PC-9 (cell line): ENCODE measurements around the gene PRPS1. TPM values are rescaled to one million over a fixed set of nuclear protein-coding genes. Genes with fewer than 3 reads are reported as not detected.

Source experiments
- BruUV-seq: library from RNA; stranded (reverse); fragments of 400-500 nt; replicated peaks from 2 replicates; lab custom pipeline; 2021; lab: Mats Ljungman, UMichigan
- CTCF ChIA-PET: fragments of 300-600 bp; sonication (Branson Sonifier 250); formaldehyde crosslinking; loops from one replicate; lab custom pipeline; 2022; ENCODE audit warnings: antibody characterized with exemption; lab: Charles Lee
- POLR2A ChIA-PET: fragments of 300-600 bp; sonication (Branson Sonifier 250); formaldehyde crosslinking; loops from one replicate; lab custom pipeline; 2022; ENCODE audit warnings: antibody characterized with exemption; ENCODE audit not compliant: unreplicated experiment; lab: Charles Lee
- DNase-seq, 2 experiments: peaks; one replicate each; pipeline versions ENCODE4 v3.0.0 to v3.0.0-alpha.2; 2015 to 2022; ENCODE audit warnings: mixed read lengths in 1 of 2
- H2AFZ ChIP-seq: fragments of 200-600 bp; sonication (generic); 2 replicates; pipeline ENCODE4 v1.8.1; 2017; ENCODE audit warnings: antibody characterized with exemption
- H3F3A ChIP-seq: fragments of 200-600 bp; sonication (generic); 2 replicates; pipeline ENCODE4 v1.8.1; 2017; ENCODE audit warnings: antibody characterized with exemption, mild to moderate bottlenecking, low read depth; ENCODE audit not compliant: insufficient read depth
- H3K27ac ChIP-seq: fragments of 200-600 bp; sonication (generic); 2 replicates; pipeline ENCODE4 v1.6.1; 2016; ENCODE audit warnings: mixed run types
- H3K27me3 ChIP-seq: fragments of 200-600 bp; sonication (generic); 2 replicates; pipeline ENCODE4 v1.6.1; 2016; ENCODE audit warnings: low read depth, mixed run types; ENCODE audit not compliant: insufficient read depth
- H3K36me3 ChIP-seq: fragments of 200-600 bp; sonication (generic); 2 replicates; pipeline ENCODE4 v1.6.1; 2016; ENCODE audit warnings: low read depth, mixed run types
- H3K4me1 ChIP-seq: fragments of 200-600 bp; sonication (generic); replicated peaks from 2 replicates; pipeline ENCODE4 v1.6.1; 2016; ENCODE audit warnings: mixed run types; ENCODE audit not compliant: insufficient read depth
- H3K4me2 ChIP-seq: fragments of 200-600 bp; sonication (generic); 2 replicates; pipeline ENCODE4 v1.6.1; 2017; ENCODE audit warnings: mixed run types
- H3K4me3 ChIP-seq: fragments of 200-600 bp; sonication (generic); 2 replicates; pipeline ENCODE4 v1.6.1; 2016; ENCODE audit warnings: mixed run types
- H3K79me2 ChIP-seq: fragments of 200-600 bp; sonication (generic); 2 replicates; pipeline ENCODE4 v1.6.1; 2017; ENCODE audit warnings: low read depth, mixed run types
- H3K9me2 ChIP-seq: fragments of 200-600 bp; sonication (generic); 2 replicates; pipeline ENCODE4 v1.8.1; 2017; ENCODE audit warnings: mild to moderate bottlenecking; ENCODE audit not compliant: insufficient read depth
- H3K9me3 ChIP-seq: fragments of 200-600 bp; sonication (generic); 2 replicates; pipeline ENCODE4 v1.8.1; 2016; ENCODE audit warnings: low read depth; ENCODE audit not compliant: insufficient read depth
- H4K20me1 ChIP-seq: fragments of 200-600 bp; sonication (generic); 2 replicates; pipeline ENCODE4 v1.8.1; 2017; ENCODE audit not compliant: insufficient read depth
- CTCF ChIP-seq: fragments of 200-600 bp; sonication (generic); conservative IDR thresholded peaks from 2 replicates; pipeline ENCODE4 v1.6.1; 2017; ENCODE audit warnings: mixed run types, antibody characterized with exemption, mild to moderate bottlenecking, moderate library complexity
- EZH2 ChIP-seq: fragments of 200-600 bp; sonication (generic); IDR thresholded peaks from 2 replicates; pipeline ENCODE4 v1.8.0; 2017; ENCODE audit warnings: antibody characterized with exemption, low read depth
- intact Hi-C: fragments of 100-400 bp; cut with micrococcal nuclease; formaldehyde crosslinking; loops from one replicate; pipeline ENCODE4 v1.10.0; 2022; ENCODE audit not compliant: unreplicated experiment
- total RNA-seq: library from RNA; stranded (reverse); gene quantifications from 2 replicates; pipeline ENCODE4 v1.2.3, GENCODE V29; 2021

PRPS1 gene
- total RNA-seq, 1 experiment from 2014 or later: 67.4 TPM

- Histone ChIP-seq H3K27me3 (no peaks in the 10 kb centered on the region), H3K9me2 (no peaks in the 10 kb centered on the region), H3K79me2 (peaks cover 28% of the 10 kb centered on the region), H4K20me1 (no peaks in the 10 kb centered on the region; the same call in 1 of the 2 replicates), H3K4me2 (peak overlapping the region; percentile 81), H3K4me3 (no peak overlapping the region), H3F3A (peaks cover 23% of the 10 kb centered on the region), H3K27ac (peak overlapping the region; percentile 57), H3K36me3 (no peaks in the 10 kb centered on the region), H3K4me1 (peaks cover 40% of the 10 kb centered on the region), H2AFZ (no peak overlapping the region; the same call in 1 of the 2 replicates), H3K9me3 (no peaks in the 10 kb centered on the region)
- intact Hi-C loops: loop anchor here (5.0 kb wide), 1 partner anchor 54 kb away; no protein-coding TSS in a partner anchor
- peak; percentile 58 to 96 for DNase-seq
- no TSS peak for BruUV-seq
- POLR2A ChIA-PET: no interaction called here
- no peak for TF ChIP-seq EZH2
- no peak for TF ChIP-seq CTCF
- CTCF ChIA-PET: interaction anchor here (0.6 to 0.7 kb wide), 2 partner anchors 88 to 105 kb away, joined by 3 read pairs; no protein-coding TSS in a partner anchor
Measured at GRCh38 chrX:107626481-107626880, 1.8 kb upstream of the PRPS1 start.

- Histone ChIP-seq H3K4me3 (no peak overlapping the region), H3K27me3 (no peaks in the 10 kb centered on the region), H3K4me2 (peak overlapping the region; percentile 81), H3K79me2 (peaks cover 32% of the 10 kb centered on the region), H3K9me2 (no peaks in the 10 kb centered on the region), H2AFZ (no peak overlapping the region), H3K9me3 (no peaks in the 10 kb centered on the region), H3K27ac (peak overlapping the region; percentile 57), H3F3A (peaks cover 23% of the 10 kb centered on the region), H3K4me1 (peaks cover 40% of the 10 kb centered on the region), H3K36me3 (no peaks in the 10 kb centered on the region), H4K20me1 (no peaks in the 10 kb centered on the region; the same call in 1 of the 2 replicates)
- intact Hi-C loops: loop anchor here (5.0 kb wide), 1 partner anchor 55 kb away; no protein-coding TSS in a partner anchor
- no TSS peak for BruUV-seq
- POLR2A ChIA-PET: interaction anchor here (0.6 kb wide), 1 partner anchor 84 kb away, joined by 3 read pairs; no protein-coding TSS in a partner anchor
- peak; percentile 11 to 98 for DNase-seq
- TF ChIP-seq EZH2 (no peak), CTCF (no peak)
- CTCF ChIA-PET: no interaction called here
Measured at GRCh38 chrX:107626916-107627315, 1.4 kb upstream of the PRPS1 start.

- Histone ChIP-seq H3K9me3 (no peaks in the 10 kb centered on the region), H4K20me1 (no peaks in the 10 kb centered on the region; the same call in 1 of the 2 replicates), H2AFZ (peak overlapping the region; percentile 91), H3K9me2 (no peaks in the 10 kb centered on the region), H3K4me2 (peak overlapping the region; percentile 79), H3F3A (peaks cover 23% of the 10 kb centered on the region), H3K27me3 (no peaks in the 10 kb centered on the region), H3K4me3 (peak overlapping the region; percentile 74), H3K79me2 (peaks cover 52% of the 10 kb centered on the region), H3K36me3 (0 out of 2 replicates have a peak, but pooled peaks cover 6% of the 10 kb centered on the region), H3K4me1 (peaks cover 40% of the 10 kb centered on the region), H3K27ac (peak overlapping the region; percentile 29)
- TF ChIP-seq CTCF (no peak), EZH2 (no peak)
- intact Hi-C loops: loop anchor here (1.0 to 5.0 kb wide), 4 partner anchors 26 to 145 kb away; no protein-coding TSS in a partner anchor
- peak; percentile 31 to 66 for DNase-seq
- ChIA-PET CTCF (interaction anchor here (1.0 to 1.4 kb wide), 3 partner anchors 30 to 147 kb away, joined by 3 to 8 read pairs (median 4); partner anchors contain the start of gene TSC22D3), POLR2A (interaction anchor here (0.6 to 1.6 kb wide), 5 partner anchors 27 to 526 kb away, joined by 3 to 7 read pairs (median 4); no protein-coding TSS in a partner anchor)
- BruUV-seq: TSS peak; percentile 58
Measured at GRCh38 chrX:107628662-107629539, 591 bp downstream of the PRPS1 start.
